Measurements from ENCODE around the gene C1QTNF3.

The C1QTNF3 gene

DNA sequence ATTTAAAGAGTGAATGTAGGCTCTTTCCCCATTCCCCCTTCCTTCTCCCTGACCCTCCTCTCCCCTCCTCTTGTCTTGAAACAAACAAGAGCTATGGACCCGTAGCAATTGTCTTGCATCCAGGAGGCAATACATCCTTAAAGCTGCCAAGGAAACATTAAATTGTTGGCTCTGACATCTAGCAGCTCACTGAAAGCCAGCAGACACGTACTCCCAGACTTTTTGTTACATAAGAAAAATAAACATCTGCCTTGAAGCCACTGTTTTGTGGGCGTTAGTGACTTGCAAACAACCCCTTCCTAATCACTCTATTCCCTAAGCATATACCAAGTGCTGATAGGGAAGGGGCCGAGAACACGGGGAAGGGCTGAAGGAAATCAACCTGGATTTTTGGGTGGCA, 67.2 kb downstream of the C1QTNF3 start:
- TF ChIP-seq EZH2phosphoT487 (IDR thresholded peaks at IDR 0.05; ENCODE audit: borderline replicate concordance, low read length): no peak
- TF ChIP-seq, protein P1, sequence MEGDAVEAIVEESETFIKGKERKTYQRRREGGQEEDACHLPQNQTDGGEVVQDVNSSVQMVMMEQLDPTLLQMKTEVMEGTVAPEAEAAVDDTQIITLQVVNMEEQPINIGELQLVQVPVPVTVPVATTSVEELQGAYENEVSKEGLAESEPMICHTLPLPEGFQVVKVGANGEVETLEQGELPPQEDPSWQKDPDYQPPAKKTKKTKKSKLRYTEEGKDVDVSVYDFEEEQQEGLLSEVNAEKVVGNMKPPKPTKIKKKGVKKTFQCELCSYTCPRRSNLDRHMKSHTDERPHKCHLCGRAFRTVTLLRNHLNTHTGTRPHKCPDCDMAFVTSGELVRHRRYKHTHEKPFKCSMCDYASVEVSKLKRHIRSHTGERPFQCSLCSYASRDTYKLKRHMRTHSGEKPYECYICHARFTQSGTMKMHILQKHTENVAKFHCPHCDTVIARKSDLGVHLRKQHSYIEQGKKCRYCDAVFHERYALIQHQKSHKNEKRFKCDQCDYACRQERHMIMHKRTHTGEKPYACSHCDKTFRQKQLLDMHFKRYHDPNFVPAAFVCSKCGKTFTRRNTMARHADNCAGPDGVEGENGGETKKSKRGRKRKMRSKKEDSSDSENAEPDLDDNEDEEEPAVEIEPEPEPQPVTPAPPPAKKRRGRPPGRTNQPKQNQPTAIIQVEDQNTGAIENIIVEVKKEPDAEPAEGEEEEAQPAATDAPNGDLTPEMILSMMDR (IDR thresholded peaks at IDR 0.05; ENCODE audit: low read depth, low read length, poor library complexity, severe bottlenecking): no peak
- H3K27ac ChIP-seq (ENCODE audit: low read depth, low read length): no peak overlapping the region
- no peaks in the 10 kb centered on the region for H3K9me2 ChIP-seq (replicated peaks; ENCODE audit: control insufficient read depth, low read length)
- no peak overlapping the region for H3K4me3 ChIP-seq (ENCODE audit: low read length)
- H3F3A ChIP-seq (ENCODE audit: control insufficient read depth, insufficient read depth): no peaks in the 10 kb centered on the region
- no peaks in the 10 kb centered on the region for H3K36me3 ChIP-seq (ENCODE audit: control insufficient read depth, low read length)
- no peaks in the 10 kb centered on the region for H3K9me3 ChIP-seq (ENCODE audit: control insufficient read depth, insufficient read depth, low read length)
- H3K27me3 ChIP-seq (ENCODE audit: control insufficient read depth, low read length): peaks cover 6% of the 10 kb centered on the region; the same call in 1 of the 2 replicates
- H3K4me2 ChIP-seq (ENCODE audit: low read length): no peak overlapping the region
- no peaks in the 10 kb centered on the region for H3K79me2 ChIP-seq (ENCODE audit: control insufficient read depth, low read length)
- H4K20me1 ChIP-seq (ENCODE audit: control insufficient read depth, insufficient read depth, low read depth, low read length): no peaks in the 10 kb centered on the region
- no peaks in the 10 kb centered on the region for H3K4me1 ChIP-seq (ENCODE audit: control insufficient read depth, low read length)

DNA sequence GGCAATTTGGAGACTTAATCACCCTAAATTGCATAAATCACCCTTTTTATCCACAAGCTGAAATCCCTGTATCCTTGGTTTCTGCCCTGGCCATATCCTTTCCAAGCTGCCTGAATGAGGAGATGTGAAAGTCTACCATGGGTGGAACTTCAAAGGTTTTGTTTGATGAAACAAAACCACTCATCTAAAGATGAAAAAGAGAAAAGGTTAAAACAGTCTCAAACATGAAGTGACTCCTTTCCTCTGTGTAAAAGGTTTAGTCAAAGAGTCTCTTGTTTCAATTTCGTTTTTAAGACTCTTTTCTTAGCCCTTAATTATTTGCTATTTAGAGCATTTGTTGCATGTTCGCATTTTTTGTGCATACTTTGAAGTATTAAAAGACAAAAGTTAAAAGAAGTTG, 69.7 kb downstream of the C1QTNF3 start:
- Histone ChIP-seq H3K9me2 (replicated peaks; ENCODE audit: control insufficient read depth, low read length) (no peaks in the 10 kb centered on the region), H3K79me2 (ENCODE audit: control insufficient read depth, low read length) (no peaks in the 10 kb centered on the region), H3K4me1 (ENCODE audit: control insufficient read depth, low read length) (no peaks in the 10 kb centered on the region), H3K9me3 (ENCODE audit: control insufficient read depth, insufficient read depth, low read length) (no peaks in the 10 kb centered on the region), H3K4me3 (ENCODE audit: low read length) (no peak overlapping the region), H3K4me2 (ENCODE audit: low read length) (no peak overlapping the region), H3K27me3 (ENCODE audit: control insufficient read depth, low read length) (peaks cover 6% of the 10 kb centered on the region; the same call in 1 of the 2 replicates), H3K27ac (ENCODE audit: low read depth, low read length) (no peak overlapping the region), H3K36me3 (ENCODE audit: control insufficient read depth, low read length) (no peaks in the 10 kb centered on the region), H4K20me1 (ENCODE audit: control insufficient read depth, insufficient read depth, low read depth, low read length) (no peaks in the 10 kb centered on the region), H3F3A (ENCODE audit: control insufficient read depth, insufficient read depth) (no peaks in the 10 kb centered on the region)
- TF ChIP-seq, protein P1 (IDR thresholded peaks at IDR 0.05; ENCODE audit: low read depth, low read length, poor library complexity, severe bottlenecking): no peak
- TF ChIP-seq EZH2phosphoT487 (IDR thresholded peaks at IDR 0.05; ENCODE audit: borderline replicate concordance, low read length): no peak

DNA sequence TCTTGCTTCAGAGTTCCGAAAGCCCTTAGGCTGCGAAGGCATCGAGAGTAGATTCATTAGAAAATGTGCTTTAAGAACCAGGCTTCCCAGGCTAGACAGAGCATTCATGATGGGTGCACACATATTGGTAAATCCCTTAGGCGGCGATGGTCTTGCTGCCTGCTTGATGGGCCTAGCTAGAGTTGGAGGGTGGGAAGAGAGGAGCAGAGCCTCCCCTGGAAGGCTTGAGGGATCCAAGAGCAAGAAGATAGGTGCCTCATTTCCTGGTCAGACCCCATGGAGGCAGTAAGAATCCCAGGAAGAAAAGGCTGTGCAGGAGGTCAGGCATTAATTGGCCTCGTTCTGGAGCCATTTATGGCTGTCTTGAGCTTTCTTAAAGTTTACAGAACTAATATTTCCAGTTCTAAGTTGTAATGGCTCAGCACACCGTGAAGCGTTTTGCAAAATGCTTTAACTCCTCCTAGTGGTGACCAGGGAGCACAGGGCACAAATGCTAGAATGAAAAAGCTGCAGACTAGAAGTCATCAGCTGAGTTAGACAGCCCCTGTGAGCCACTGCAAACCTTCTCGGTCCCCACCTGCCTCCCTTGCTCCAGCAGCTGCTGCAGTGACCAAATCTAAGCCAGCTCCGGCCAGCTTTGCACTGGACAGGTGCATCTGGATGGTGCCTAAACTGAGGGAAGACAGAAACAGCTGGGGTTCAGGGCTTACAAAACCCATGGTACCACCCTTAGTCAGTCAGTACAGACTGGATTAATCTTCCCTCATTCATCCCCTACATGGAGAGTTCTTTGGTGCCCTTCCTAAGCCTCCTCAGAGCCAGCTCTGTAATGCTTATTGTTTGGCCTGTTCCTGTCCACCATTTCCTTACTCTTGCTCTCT, 73.2 kb downstream of the C1QTNF3 start:
- Histone ChIP-seq H3K4me3 (ENCODE audit: low read length) (no peak overlapping the region), H3K4me2 (ENCODE audit: low read length) (no peak overlapping the region), H4K20me1 (ENCODE audit: control insufficient read depth, insufficient read depth, low read depth, low read length) (no peaks in the 10 kb centered on the region), H3K9me3 (ENCODE audit: control insufficient read depth, insufficient read depth, low read length) (no peaks in the 10 kb centered on the region), H3K79me2 (ENCODE audit: control insufficient read depth, low read length) (no peaks in the 10 kb centered on the region), H3F3A (ENCODE audit: control insufficient read depth, insufficient read depth) (no peaks in the 10 kb centered on the region), H3K9me2 (replicated peaks; ENCODE audit: control insufficient read depth, low read length) (no peaks in the 10 kb centered on the region), H3K4me1 (ENCODE audit: control insufficient read depth, low read length) (no peaks in the 10 kb centered on the region), H3K27me3 (ENCODE audit: control insufficient read depth, low read length) (no peaks in the 10 kb centered on the region), H3K36me3 (ENCODE audit: control insufficient read depth, low read length) (no peaks in the 10 kb centered on the region), H3K27ac (ENCODE audit: low read depth, low read length) (no peak overlapping the region)
- no peak for TF ChIP-seq EZH2phosphoT487 (IDR thresholded peaks at IDR 0.05; ENCODE audit: borderline replicate concordance, low read length)
- TF ChIP-seq, protein P1 (IDR thresholded peaks at IDR 0.05; ENCODE audit: low read depth, low read length, poor library complexity, severe bottlenecking): peak; percentile 56

All from DOHH2 (cell line).